ENCODE data around the gene HTR2C.
A peak's percentile ranks its signal among the peaks of the same experiment; 100 is the strongest.
"Not testable (repeated sequence)": the region's sequence is repeated elsewhere in the genome, so short reads cannot be mapped to it uniquely, and the experiment has no call there.

The HTR2C gene

DNA sequence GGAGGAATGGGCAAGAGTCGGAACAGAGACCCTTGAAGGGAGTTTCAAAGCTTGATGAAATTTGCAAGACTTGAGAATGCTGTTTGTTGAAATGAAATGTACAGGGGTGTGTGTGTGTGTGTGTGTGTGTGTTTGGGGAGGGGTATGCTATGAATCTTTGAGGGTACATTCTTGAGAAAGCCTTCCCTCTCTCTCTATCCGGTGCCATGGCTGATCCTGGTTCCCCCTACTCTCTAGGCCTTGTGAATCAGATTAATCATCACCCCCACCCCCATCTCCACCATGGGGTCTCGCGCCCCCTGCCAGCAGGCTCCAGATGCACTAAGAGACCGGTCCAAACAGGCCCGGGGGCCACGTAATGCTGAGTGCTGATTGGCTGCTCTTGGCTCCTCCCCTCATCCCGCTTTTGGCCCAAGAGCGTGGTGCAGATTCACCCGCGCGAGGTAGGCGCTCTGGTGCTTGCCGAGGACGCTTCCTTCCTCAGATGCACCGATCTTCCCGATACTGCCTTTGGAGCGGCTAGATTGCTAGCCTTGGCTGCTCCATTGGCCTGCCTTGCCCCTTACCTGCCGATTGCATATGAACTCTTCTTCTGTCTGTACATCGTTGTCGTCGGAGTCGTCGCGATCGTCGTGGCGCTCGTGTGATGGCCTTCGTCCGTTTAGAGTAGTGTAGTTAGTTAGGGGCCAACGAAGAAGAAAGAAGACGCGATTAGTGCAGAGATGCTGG is at the start of gene HTR2C:
Gene HTR2C, plus strand, starts transcription at position 441 of the 729 bp plus-strand sequence. CDS start 142,851 bp downstream, outside the sequence.
- DNase-seq (ENCODE audit: low spot score): no peak

DNA sequence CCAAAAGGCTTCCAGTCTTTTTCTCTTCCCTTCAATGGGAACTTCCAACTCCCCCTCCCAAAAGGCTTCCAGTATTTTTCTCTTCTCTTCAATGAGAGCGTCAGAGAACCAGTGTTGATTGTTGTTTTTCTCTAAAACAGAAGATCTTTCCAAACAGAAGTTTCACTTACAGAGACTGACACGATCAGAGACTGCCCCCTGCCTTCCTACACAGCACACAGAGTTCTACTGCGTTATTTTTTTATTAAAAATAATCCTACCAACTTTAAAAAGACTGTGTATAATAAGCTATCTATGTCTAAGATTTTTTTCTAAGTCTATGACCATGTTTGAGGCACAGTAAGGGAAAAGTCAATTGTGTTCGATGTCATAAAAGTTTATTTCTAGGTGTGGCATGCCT is 3.5 kb upstream of the HTR2C start:
- DNase-seq (ENCODE audit: low spot score): no peak

DNA sequence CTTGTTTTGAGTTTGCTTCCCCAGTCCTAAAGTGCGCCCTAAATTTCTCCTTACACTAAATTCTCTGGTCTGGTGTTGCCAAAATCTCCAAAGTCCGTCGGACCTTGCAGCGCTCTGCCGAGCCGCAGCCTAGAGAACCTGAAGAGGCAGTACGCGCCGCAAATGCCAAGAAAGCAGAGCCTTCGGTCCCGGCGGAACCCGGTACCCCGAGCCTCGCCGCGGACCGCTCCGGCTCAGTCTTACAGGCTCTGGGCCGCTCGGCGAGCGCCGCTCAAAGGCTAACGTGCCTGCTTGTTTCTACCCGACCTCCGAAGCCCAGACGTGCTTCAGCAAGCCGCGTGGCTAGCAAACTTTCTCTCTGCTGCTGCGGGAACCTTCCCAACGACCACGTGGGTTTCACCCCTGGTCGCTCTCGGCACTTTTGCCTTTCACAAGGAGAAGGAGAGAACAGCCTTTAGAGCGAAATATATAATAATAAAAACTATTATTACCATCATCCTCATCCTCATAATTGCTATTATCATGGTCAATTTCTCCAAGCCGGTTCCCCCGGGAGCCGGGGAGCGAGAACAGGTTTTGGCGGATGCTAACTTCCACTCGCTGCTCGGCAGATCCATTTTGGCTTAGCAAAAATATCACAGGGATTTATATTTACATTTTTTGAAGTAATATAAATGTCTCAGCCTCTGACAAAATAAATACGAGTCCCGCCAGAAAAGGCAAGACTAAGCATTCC is 2.2 kb upstream of the HTR2C start:
- DNase-seq (ENCODE audit: low spot score): no peak

DNA sequence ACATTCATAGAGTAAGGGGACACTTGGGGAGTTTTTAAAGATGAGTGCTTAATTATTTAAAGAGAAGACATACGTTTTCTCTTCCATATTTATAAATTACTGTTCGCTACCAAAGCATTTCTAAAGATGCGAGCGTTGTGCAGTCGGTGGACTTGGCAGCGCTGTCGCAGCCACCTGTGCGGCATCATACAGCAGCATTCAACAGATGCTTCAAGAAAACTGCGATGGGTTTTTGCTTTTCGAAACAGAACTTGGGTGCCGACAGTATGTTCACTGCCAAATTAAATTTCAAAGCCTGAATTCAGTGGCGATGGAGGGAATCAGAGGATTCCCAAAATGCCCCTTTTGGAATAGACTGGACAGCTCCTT is 1.6 kb upstream of the HTR2C start:
- no peak for DNase-seq (ENCODE audit: low spot score)

DNA sequence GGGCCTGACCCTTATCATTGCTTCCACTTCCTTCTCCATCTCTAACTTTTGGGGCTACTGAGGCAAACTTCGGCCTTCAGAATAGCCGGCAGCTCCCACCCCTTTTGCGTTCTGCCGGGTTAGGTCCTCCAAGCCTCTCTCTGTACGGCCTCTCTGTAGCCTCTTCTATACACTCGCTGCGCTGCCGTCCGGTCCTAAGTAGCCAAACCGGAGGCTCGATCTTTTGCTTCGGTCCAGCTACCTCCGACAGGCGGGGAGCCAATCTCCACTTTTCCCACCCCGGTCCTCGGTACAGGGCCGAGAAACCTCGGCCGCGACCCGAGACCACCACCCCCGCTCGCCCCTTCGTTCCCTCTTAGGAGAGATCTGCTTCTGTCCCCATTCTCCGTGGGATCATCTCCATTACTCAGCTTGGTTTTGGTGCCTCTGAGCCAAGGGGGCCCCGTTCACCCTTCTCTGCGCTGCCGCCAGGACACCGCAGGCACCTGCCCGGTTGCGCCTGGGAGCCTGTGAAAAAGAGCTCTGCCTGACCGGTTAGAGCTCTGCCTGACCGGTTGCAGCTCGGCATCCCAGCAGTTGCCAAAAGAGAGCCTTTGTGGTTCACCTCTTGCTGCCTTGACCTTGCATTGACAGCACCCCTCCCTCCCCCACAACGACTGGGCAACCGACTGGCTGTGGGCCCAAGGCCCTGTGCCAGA is 1.0 kb upstream of the HTR2C start:
- DNase-seq (ENCODE audit: low spot score): no peak

DNA sequence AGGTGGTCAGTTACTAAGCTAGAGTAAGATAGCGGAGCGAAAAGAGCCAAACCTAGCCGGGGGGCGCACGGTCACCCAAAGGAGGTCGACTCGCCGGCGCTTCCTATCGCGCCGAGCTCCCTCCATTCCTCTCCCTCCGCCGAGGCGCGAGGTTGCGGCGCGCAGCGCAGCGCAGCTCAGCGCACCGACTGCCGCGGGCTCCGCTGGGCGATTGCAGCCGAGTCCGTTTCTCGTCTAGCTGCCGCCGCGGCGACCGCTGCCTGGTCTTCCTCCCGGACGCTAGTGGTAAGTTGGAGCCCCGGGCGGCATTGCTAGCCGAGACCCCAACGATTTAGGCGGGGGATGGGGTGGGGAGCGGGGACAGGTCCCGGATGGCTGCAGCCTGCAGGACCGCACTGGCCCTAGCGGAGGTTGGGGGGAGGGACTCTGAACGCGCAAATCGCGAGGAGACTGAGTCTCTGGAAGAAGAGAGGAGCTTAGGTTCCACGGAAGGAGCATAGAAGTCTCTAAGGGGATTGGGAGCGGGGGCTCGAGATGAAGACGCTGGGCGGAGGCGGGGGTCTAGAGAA is 573 bp downstream of the HTR2C start:
- no peak for DNase-seq (ENCODE audit: low spot score)

DNA sequence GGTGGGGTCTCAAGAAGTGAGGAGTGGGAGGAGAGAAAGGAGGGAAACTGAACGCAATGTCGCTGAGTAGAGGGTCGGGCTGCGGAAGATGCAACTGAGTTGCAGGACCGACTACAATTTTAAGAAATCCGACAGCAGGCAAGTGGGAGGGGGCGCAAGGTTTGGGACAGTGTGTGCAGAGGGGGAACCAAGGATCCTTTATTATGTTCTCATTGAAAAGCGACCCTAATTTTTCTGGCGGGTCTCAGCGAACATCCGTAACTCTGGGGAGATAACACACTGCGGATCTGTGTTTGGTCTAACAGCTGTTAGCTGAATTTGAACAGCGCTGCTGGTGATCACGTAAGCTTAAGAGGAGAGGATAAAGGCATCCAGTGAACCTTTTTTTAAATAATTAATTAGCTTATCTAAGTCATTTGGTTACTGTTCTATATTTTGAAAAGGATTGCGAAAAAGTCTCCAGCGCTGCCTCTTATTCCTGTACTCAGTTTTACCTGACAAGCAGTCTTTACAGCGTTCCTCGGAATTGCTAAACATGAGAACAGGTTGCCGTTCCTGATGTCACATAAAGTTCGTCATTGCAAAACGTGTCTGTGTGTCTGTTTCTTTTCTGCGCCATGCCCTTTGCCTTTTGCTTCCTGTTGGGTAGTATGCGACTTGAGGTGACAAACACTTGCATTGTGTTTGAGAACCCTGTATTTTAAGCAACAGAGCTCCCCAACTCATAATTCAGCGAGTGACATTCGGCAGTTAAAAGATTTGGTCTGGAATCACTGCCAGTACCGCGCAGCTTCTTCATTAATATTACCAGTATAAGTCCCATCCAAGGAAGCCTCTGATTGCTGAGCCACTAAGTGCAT is 1.3 kb downstream of the HTR2C start:
- no peak for DNase-seq (ENCODE audit: low spot score)

DNA sequence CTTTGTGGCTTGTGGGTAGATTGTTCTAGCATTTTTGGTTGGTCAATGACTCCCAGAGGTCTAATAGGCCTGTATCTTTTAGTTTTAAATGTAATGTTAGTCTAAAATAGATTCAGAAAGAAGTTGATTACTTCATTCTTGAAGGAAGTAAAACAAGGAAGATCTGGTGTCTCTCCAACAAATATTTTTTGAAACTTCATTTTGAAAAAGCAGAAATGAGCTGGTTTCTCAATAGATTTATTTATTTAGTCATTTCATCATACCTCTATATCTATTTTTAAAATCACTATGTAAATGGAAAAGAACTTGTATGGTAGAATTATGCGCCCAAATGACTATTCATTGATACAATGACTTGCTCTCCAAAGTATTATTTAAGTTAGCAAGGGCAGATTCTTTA is 7.2 kb downstream of the HTR2C start:
- no peak for DNase-seq (ENCODE audit: low spot score)

DNA sequence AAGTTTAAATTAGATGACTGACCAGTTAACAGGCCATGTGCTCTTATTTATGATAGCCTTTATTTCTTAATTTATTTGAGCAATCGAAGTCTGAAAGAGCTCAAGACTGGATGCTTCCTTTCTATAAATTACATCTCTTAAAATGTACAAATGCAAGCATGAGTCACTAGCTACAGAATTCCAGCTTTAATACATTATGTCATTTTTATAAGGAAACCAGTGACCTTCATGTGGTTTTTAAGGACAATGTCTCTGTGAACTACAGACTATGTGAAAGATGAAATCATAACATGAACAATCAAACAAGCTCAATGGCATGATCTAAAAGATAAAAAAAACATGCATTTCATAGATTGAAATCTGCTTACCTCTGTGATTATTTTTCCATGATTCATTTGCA is 15.4 kb downstream of the HTR2C start:
- no peak for DNase-seq (ENCODE audit: low spot score)

DNA sequence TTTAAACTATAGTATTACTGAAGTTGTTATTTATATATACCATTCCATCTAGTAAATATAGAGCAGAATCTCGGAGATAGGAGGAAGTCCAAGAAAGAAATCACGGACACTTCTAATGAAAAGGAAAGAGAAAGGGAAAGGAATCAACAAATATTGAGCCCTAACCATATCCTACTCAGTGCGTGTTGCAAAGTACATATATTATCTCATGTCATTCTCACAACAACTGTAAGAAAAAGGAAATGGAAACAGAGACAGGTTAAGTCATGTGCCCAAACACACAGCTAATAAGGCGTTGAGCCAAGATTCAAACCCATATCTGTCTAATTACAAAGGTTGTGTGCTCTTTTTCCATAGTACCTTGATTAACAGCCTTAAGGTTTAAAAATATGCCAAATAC is 16.0 kb downstream of the HTR2C start:
- no peak for DNase-seq (ENCODE audit: low spot score)

DNA sequence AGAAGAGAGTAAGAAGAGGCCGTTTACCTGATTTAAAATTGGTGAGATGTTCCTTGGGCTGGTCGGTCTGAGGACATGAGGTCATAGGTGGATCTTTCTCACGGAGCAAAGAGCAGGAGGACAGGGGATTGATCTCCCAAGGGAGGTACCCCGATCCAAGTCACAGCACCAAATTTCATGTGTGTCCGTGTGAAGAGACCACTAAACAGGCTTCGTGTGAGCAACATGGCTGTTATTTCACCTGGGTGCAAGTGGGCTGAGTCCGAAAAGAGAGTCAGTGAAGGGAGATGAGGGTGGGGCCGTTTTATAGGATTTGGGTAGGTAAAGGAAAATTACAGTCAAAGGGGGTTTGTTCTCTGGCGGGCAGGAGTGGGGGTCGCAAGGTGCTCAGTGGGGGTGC is 22.7 kb downstream of the HTR2C start:
- DNase-seq (ENCODE audit: low spot score): not testable (repeated sequence)

DNA sequence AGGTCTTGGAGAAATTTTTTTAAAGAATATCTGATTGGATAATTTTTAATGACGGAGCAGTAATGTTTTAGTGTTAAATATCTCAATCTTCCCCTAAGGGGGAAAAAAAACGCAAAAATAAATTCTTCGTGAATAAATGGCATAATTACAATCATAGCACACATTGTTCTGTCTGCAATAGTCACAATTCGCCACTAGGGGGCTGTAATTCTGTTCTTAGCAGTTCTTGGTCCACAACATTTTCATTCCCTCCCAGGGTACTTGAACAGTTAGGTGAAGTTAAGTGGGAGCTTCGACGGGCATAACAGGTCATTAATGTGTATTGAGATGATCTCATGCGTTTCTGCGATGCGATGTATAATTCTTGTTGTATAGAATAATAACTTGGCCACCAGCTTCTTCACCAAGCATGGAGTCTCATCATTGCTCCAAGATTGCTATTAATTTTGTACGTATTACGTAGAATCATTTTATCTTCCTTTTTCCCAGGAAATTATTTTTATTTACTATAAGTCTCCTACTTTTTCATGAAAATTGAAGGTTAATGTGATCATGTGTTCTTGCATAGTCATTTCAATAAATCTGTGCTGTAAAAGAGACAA is 27.2 kb downstream of the HTR2C start:
- DNase-seq (ENCODE audit: low spot score): peak; percentile 6

DNA sequence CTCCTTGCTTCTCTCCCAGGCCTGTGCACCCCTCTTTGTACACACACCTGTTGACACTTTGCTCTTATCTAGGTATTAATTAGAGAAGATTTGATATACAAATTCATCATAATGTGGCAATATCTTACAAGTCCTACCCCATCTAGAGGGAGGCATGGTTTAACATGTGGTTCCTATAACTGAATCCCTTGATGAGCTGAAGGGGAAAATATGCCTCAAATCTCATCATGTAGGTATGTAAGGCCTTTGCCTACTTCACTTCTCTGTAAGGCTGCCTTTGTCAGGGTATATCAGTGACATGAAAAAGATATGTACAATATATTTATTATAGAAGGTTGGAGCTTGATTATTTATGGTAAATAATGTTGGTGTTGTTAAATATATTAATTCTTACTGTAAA is 31.9 kb downstream of the HTR2C start:
- no peak for DNase-seq (ENCODE audit: low spot score)

DNA sequence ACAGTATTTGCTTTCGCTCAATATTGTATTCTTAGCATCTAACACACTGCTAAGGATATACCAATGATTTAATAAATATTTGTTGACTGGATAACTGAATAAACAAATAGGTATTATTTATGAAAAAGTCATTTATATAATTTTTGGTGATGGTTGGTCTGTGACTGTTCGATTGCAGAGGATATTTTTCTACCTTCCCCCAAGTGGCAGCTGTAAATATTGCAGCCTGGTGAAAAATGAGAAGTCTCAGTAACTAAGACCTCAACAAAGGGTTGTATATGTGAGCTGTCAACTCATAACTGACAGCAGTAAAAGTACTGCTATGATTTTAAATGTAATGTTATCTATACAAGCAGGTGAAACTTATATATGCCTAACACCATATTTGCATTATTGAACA is 36.0 kb downstream of the HTR2C start:
- no peak for DNase-seq (ENCODE audit: low spot score)

DNA sequence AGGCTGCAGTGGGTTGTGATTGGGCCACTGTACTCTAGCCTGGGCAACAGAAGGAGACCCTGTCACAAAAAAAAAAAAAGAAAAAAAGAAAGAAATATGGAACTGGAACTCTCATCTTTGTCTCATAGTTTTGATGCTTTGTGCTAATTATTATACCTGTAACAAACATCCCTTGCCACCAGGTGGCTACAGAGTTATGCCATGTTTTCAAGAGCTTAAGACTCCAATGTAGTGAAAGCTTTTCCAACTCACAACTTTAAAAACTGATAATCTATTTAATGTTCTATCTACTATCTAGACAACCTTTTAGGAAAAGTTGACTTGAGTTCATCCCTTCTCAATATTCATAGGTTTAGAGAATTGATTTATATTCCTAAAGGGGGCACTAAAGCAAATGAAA is 42.4 kb downstream of the HTR2C start:
- no peak for DNase-seq (ENCODE audit: low spot score)

DNA sequence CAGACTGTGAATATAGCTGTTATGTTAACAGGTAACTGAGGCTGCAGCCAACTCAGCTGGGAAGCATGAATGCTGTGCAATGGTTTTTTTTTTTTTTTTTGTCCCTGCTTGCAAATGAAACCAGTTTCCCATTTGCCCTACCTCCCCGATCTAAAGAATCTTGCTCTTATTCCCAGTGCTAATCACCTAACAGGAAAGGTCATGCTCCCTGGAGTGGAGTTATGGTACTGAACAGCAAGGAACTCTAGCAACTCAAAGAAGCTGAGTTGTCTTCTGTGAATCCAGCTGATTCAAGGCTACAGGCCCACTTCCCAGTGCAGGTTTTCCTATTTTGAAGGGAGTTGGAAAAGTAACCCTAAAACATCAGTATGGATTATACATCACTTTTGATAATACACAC is 52.1 kb downstream of the HTR2C start:
- DNase-seq (ENCODE audit: low spot score): no peak

DNA sequence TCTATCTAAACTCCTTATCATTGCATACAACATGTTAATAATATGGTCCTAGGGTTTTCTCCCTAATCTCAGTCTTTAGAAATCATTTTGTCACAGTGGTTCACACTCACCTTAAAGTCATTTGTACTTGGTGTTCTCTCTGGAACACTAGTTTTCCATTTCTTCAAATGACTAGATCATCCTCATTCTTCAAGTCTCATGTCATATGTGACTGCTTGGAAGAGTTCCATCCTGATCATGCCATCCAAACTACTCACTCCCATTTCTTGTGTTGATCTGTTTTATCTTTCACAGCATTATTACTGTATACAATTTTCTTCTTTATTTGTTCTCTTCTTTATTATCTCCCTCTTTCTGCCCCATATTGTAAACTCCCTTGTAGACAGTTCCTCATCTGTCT is 66.5 kb downstream of the HTR2C start:
- no peak for DNase-seq (ENCODE audit: low spot score)

DNA sequence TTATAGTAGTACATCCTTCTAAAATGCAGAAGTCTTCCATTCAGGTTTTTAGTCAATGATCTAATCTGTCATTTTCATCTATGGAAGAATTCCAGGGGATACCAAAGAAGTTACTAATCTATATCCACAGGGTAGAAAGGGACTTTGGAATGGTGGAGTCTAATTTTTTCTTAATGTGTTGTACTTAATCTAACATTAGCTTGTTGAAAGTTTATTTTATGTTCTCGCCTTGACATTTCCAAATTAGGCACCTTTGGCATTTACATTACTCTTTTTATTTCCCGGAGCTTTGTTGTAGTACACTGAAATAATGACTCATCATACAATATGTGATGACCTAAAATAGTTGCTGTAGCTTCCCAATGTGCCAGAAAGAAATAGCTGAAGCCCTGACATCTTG is 91.5 kb downstream of the HTR2C start:
- no peak for DNase-seq (ENCODE audit: low spot score)

DNA sequence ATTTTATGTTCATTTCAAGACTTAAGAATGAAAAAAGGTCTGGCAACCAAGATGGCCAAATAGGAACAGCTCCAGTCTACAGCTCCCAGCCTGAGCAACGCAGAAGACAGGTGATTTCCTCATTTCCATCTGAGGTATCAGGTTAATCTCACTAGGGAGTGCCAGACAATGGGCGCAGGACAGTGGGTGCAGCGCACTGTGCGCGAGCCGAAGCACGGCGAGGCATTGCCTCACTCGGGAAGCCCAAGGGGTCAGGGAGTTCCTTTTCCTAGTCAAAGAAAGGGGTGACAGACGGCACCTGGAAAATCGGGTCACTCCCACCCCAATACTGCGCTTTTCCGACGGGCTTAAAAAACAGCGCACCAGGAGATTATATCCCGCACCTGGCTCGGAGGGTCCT is 116.6 kb downstream of the HTR2C start:
- DNase-seq (ENCODE audit: low spot score): not testable (repeated sequence)

DNA sequence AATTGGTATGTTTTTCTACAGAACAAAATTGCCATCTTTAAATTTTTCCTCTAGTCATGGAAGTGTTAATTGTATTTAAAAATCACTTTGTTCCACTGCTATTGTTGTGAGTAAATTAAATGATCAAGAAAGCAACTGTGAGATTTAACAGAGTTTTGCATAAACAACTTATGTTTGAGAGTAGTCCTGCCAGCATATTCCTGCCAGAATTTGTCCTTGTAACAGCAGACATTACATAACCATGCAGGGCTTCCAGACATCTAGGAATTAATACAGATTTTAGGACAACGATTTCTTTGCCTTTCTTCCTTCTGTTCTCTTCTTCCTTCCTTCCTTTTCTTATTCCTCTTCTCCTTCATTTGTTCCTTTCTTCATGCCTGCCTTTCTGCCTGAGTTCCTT is 125.5 kb downstream of the HTR2C start:
- no peak for DNase-seq (ENCODE audit: low spot score)

DNA sequence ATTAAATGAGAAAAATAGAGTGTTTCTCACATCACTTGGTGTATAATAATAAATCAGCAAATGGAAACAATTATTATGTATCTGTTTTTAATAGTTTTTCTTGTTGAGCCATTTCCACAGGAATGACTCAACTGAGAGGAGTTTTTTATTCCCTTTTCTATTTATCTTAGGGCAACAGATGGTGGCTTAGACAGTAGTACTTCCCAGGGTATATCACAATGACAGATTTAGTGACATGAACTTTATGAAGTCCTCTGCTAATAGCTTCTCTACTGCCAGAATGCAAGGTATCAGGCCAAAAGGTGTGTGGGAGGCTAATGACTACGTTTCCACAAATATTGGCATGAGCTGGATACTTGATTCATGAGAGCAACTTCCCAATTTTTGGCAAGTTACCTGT is 126.7 kb downstream of the HTR2C start:
- DNase-seq (ENCODE audit: low spot score): no peak

DNA sequence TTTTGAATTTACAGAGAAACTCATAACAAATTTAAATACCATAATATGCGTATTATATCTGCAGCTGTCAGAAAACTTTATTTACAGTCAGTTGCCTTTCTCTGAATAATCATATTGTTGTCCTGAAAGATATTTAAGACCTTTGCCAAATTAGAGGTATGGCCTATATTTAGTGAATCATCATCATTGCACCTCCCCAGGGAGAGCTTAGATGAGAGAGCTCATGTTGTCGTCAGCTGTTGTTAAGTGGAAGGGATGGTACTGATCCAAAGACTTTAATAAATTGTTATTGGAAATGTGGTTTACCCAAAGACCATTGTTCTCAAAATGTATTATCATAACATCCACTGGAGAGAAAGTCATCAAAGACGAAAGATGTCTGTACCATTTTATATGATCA is 128.6 kb downstream of the HTR2C start:
- no peak for DNase-seq (ENCODE audit: low spot score)
